Skin epidermis (tissue), 12 donors: Measurements from ENCODE around the gene LAMP5.

Experiments
- H3K27ac ChIP-seq, 21 experiments: fragments of 200-600 bp; sonication (generic) in 11 of 21; one replicate each; pipeline ENCODE4 v1.5.0; 2020; ENCODE audit warnings: mild to moderate bottlenecking in 3 of 21, inconsistent platforms in 2 of 21, moderate library complexity in 2 of 21
- H3K4me3 ChIP-seq, 7 experiments: fragments of 200-600 bp; sonication (generic) in 2 of 7; one replicate each; pipeline ENCODE4 v1.5.0; 2020; ENCODE audit warnings: inconsistent platforms in 2 of 7, mild to moderate bottlenecking in 2 of 7, moderate library complexity in 1 of 7

The LAMP5 gene

DNA sequence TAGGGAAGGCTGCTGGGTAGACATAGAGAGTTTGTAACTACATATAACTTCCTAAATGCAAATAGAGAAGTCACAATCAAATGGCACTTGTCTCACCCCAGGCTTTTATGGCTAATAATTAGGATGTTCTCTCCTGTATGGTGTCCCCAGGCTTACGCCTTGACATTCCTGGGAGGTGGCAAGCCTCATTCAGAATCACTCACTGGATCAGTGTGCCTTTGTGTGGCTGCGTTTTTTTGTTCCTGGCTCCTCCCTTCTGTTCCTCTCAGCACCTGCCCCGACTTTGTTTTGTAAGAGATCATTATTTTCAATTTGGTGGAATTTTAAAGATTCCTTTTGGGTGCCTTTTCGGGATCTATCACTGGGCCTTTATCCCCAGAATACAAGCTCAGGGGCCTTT lies 5.7 kb downstream of the LAMP5 start:
- Histone ChIP-seq H3K27ac (no peak overlapping the region), H3K4me3 (no peak overlapping the region)

DNA sequence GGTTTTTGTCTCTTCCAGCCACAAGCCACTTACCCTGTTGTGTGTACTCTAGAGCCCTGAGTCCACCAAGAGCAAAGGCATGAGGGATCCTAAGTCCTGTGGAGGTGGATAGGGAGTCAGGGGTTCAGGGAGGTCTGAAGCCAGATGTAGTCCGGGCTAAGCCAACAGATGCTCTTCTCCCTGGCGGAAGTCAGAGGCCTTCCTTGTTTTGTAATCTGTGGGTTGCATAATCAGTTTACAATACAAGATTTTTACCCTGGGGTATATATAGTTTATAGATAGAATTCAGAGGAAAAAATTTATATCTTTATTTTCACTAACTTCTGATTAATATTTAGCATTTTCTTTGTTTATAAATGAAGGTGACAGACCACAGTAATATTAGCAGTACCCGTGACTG lies 9.2 kb downstream of the LAMP5 start:
- H3K27ac ChIP-seq, result no peak overlapping the region
- H3K4me3 ChIP-seq, result no peak overlapping the region

DNA sequence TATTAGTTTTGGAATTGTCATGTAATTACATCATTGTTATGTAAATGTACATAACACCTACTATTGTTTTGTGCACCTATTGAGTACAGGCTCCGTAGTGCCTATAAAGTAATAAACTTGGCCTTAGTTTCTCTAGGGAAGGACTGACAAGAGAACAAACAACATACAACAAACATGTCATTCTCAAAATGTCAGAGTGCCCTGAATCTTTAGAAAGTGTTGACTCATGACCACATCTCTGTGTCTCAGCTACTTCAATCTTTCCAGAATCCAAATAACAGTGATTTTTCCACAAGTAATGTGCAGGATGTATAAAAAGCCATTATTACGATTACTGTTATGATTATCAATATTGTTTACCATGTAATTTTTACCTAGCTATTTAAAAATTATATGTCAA lies 17.2 kb downstream of the LAMP5 start:
- Histone ChIP-seq H3K4me3 (no peak overlapping the region), H3K27ac (no peak overlapping the region)

DNA sequence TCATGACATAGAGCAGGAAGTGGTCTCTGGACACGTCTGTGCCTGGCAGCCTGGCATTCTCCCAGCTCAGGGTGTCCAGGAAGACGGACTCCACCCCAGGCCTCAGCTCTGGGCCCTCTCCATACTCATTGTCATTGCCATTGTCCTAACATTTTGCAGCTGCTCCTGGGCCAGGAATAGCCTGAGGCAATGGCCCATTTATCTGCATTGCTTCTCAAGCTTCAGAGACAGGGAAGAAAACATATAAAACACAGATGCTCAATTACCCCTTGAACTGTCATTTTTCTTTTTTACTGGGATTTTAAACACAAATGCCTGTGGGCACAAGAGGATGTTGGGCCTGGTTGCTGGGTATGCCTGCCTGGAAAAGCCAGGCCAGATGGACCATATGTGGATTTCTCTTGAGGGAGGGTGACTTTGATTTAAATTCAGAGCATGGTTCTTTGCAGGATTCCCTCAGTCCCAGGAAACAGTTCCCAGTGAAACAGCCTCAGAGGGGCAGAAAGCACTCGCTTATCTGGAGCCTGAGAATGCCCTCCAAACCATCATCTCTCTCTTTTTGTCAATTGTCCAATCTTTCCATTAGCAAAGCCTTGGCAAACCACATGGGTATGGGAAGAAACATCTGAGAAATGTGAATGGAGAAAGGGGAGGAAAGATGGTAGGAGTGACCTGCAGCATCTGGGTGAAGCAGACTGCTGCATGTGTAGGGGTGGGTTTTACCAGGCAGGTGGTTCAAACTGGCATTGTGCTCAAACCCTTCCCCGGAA lies 17.9 kb downstream of the LAMP5 start:
- H3K27ac ChIP-seq, result no peak overlapping the region

DNA sequence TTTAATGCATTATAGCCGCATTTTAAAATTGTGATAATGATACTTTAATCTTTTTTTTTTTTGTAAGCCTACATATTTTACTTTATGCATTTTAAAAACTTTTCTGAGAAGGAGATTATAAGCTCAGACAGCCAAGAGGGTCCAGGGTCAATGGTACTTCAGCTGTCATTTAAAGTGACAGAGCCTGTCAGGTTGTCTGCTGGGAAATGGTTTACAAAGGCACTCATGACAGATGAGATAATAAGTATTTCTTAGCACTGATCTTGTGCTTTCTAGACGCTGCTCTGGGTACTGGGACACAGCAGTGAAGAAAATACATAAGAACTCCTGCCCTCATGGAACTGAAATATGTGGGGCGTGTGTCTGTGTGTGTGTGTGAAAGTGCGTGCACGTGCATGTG lies 19.6 kb downstream of the LAMP5 start:
- Histone ChIP-seq H3K4me3 (no peak overlapping the region), H3K27ac (no peak overlapping the region)

More for the DNA sequence above, 17.9 kb downstream of the LAMP5 start:
- H3K4me3 ChIP-seq, result no peak overlapping the region

DNA sequence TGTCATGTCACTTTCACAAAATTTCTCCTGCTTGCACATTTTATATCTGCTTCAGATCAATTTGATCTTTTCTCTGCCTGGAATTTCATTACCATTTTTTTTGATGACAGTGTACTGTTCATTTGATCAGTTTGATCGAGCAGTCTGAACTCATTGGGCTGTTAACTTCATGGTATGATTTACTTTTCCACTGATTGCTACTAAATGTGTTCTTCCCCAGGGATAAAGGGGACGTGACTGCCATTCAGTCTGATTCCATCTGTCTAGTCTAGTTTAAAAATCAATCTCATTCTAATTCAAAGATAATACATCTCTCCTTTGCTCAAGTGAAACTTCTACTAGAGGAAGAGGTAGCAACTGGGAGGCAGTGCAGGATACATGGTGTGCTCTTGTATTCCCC lies 21.1 kb downstream of the LAMP5 start:
- no peak overlapping the region for H3K4me3 ChIP-seq
- H3K27ac ChIP-seq, result no peak overlapping the region

DNA sequence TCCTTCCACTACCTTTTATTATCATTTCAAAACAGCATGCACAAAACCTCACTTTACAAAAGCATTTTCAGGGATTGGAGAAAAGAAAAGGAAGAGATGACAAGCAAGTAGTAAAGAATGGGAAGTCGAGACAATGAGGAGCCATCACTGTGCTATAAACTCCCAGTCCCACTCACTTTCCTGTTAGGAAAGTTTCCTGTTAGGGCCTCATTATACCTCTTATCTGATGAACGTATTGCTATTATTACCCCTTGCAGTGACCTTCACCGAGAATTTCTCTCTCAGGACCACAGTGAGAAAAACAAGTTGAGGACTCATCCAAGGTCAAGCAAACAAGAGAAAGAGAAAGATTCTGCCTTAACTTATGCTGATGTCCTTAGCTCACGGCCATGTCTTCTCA lies 28.8 kb downstream of the LAMP5 start:
- no peak overlapping the region for H3K27ac ChIP-seq
- no peak overlapping the region for H3K4me3 ChIP-seq

DNA sequence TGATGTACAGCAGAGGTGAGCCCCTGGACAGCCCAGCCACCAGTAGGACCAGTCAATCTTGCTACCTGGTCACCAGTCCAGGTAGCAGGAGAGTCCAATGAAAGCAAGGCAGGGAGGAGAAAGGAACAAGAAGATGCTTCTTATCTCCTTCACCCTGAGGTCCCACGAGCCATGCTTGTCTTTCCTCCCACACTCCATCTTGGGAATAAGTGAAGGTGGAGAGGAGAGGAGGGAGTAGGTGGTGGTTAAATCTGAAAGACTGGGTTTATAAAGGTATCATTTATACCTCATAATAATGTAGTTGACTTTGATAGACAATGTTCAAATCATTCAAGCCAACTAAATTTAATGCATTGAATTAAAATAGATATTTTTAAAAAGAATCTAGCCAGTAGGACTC lies 35.9 kb downstream of the LAMP5 start:
- Histone ChIP-seq H3K4me3 (no peak overlapping the region), H3K27ac (no peak overlapping the region)

DNA sequence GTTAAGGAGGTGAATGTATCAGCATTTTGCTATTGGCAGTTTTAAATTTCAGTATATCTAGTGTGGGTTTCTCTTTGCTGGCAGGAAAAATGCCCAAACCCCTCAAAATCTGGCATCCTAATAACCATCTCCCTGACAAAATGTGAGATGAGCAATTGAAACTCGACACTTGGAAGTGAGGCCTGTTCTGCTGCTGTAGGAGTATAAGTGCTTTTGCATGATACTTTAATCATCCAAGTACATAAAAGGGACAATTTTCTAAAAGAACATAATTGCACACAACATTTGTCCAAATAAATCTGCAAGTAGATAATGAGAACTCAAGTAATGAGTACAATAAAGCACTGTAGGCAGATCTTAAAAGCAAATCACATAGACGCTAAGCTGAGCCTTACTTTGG lies 36.5 kb downstream of the LAMP5 start:
- Histone ChIP-seq H3K27ac (no peak overlapping the region), H3K4me3 (no peak overlapping the region)

DNA sequence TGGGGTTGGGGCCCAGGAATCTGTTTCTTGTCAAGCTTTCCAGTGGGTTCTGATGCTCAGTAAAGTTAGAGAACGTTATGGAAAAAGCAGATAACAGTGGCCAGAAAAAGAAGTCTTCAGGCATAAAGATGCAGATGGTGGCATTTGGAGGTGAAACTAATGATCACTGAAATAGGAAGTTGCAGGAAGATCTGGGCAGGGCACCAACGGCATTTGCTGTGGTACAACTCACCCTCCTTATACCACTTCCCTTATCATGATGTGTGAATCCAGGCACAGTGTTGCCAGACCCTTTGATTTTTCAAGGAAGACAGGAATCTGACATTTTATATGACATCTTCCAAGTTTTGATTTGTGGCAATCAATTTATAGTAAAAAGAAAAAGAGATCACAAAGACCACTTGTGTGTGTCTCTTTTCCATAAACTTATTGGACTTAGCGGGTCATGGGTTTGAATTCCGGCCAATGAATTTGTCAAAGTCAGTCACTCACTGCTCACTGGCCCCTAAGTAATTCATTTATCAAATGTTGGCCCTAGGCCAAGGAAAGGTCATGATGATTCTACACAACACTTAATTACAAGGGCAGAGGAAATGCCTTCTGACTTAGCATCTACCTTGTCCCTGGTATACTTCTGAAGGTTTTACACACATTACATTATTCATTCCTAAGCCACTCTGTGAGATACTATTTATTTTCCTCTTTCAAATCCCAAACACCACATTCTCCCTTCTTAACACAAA lies 37.6 kb downstream of the LAMP5 start:
- H3K27ac ChIP-seq, result no peak overlapping the region
- no peak overlapping the region for H3K4me3 ChIP-seq

DNA sequence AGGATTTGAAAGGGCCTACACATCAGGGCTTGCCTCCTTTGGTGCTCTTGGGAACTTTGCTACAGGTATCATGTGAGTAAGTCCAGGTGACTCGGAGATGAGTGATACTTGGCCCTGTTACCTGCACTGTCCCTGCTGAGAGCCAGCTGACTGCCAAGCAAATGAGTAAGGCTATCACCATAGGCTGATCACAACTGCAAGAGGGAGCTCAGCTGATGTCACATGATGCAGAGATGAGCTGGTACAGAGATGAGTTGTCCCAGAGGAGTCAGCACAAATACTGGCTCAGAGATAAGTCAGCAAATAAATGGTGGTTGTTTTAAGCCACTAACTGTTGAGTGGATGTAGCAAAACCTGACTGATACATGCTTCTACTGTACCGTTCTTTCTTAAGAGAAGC lies 41.4 kb downstream of the LAMP5 start:
- no peak overlapping the region for H3K27ac ChIP-seq
- H3K4me3 ChIP-seq, result no peak overlapping the region

DNA sequence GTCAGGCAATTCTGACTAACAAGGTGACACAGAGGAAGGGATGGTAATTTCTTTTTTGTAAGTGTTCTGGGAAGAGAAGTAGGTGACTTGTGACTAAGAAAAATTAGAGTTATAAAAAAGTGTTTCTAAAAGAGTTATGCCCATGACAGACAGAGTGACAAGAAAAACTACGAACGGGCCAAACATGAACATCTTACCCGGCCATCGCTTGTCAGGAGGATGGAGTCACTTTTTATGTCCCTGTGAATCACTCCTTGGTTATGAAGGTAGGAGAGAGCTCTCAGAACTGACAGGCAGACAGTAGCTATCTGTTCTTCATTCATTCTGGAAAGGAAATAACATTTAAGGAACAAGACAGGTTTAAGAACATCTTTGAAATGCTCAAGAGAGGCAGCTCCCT lies 43.0 kb downstream of the LAMP5 start:
- H3K27ac ChIP-seq, result no peak overlapping the region
- no peak overlapping the region for H3K4me3 ChIP-seq

DNA sequence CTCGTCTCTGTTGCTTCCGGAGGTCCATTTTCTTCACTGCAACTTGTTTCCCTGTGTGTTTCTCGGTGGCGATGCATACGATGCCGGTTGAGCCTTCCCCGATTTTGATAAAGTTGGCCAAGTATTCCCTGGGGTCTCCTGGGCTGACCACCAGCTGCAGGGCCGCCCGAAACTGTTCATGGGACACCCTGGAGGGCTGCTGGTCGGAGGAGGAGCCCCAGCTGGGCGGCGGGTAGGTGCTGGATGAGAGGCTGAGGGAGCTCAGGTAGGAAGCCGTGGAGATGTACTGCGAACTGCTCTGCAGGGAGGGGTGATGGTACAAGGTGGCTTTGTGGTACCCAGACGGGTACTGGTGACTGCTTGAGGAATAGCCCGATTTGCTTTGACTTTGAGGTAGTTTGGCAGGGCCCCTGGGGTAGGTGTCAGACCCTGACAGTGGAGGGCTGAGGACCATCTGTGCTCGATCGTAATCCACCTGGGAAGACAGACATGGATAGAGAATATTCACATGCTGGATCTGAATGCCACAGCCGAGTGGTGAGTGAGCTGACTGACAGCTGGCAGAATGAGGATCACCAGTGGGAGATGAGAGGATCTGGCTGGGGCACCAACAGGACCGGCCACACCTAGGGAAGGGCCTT lies 51.6 kb downstream of the LAMP5 start:
- Histone ChIP-seq H3K4me3 (no peak overlapping the region), H3K27ac (no peak overlapping the region)

DNA sequence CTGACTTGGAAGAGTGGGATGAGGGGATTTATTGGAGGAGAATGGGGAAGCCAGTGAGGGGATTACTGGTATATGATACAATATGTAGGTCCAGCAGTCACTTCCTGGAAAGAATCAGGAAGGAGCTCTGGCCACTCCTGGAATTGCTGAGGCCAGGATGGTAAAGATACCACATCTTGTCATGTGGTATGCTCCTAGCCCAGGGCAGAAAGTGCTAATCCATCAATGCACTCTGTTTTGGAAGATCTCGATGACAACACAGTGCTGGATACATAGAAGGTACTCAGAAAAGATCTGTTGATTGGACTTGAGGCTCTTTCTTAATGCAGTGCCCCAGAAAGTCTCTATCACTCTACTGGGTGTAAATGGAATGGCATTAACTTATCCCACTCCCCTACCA lies 52.6 kb downstream of the LAMP5 start:
- no peak overlapping the region for H3K4me3 ChIP-seq
- no peak overlapping the region for H3K27ac ChIP-seq

DNA sequence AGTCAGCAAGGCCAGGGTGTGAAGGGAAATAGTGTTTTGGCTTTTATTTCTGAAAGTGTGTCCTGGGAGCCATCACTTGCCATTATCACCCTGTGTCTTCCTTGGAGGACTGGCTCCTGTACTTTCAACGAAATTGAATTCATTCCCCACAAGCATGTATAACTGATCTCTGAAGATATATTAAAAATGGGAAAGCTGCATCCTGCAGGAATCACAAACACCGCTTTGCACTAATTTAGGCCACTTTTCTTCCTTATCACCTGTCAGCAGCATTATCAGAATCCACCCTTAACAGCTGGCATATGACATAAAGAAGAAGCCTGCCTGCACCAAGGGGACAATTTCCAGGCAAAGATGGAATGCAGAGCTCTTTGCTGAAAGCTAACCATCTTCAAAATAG lies 56.2 kb downstream of the LAMP5 start:
- Histone ChIP-seq H3K27ac (no peak overlapping the region), H3K4me3 (no peak overlapping the region)

DNA sequence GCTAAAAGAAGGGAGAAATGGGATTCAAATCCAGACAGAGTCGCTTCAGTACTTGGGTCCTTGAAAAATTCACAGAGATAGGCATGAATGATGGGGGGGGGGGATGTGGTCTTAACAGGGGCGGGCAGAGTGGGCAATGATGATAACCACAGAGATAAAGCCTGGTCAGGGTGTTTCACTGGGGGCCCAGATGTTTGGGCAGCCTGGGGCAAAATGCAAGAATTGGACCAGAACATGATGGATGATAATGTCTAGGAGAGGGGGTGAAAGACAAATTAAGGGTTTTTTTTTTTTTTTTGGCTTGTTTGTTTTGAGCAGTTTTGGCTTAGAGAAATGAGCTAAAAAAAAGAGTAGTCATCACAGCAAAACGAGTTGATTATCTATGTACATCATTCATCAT lies 57.4 kb downstream of the LAMP5 start:
- H3K4me3 ChIP-seq, result no peak overlapping the region
- no peak overlapping the region for H3K27ac ChIP-seq

DNA sequence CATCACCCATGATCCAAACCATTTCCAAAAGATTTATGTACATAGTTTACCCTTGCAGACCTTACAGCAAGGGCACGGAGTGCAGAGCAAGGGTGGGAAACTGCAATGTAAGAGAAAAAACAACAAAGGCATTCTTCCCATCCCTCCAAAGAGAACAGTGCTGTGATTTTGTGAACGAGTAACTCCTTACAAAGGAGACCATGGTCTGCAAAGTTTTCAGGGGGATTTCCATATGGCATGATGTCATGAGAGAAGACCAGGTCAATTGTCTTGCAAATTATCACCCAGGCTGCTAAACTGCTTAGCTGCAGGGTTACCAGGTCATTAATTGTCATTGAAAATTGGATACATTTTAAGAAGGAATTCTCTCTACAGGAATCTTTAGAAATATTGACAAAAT lies 58.3 kb downstream of the LAMP5 start:
- H3K27ac ChIP-seq, result no peak overlapping the region
- H3K4me3 ChIP-seq, result no peak overlapping the region

DNA sequence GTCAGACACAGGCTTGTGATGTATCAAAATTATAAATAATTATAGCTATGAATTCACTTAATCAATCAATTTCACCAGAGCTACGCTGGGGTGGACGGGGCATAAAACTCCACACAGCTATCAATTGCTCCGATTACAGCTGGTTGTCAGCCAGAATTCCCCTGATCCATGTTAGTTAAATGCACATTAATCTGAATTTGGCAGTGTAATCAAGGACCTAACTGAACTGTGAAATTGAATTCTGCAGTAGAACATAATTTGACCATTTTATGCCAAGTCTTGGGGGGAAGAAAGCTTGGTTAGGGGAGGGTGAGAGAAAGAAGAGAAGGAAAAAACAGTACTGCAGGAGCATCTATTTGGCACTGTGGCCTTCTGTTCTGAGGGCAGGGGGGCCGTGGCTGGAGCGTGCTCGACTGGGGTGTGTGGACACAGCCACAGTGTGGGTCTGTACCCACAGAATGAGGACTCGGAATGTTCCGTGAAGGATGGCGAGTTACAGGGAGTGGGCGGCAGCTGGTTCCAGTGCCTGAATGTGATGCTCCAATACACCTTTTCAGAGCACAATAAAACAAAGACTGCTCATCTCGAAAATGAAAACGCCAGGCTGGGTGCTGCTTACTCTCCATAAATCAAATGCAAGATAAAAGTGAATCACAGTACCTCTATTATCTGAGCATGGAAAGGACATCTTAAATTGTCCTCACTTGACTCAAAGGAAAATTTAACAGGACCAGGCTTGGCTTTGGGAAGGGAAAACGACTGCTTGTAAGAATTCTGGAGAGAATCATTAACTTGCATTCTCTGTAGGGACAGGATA lies 59.2 kb downstream of the LAMP5 start:
- Histone ChIP-seq H3K4me3 (no peak overlapping the region), H3K27ac (no peak overlapping the region)

DNA sequence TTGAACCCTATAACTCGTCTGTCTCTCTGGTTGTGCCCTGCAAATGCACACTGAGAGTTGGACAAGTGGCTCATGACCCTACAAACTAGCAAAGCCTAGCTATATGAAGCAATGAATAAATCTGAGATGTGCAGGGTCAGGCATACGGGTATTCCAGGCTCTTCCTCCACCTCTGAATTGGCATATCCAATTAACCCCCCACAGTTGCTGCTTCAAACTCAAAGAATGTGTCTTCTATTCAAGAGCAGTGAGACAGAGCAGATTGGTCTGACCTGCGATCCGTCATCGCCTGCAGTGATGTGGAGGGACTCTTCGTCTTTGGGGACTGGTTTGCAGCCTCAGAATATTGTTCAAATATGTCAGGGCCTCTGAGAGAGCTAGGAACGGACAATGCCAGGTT lies 59.8 kb downstream of the LAMP5 start:
- Histone ChIP-seq H3K4me3 (no peak overlapping the region), H3K27ac (no peak overlapping the region)

DNA sequence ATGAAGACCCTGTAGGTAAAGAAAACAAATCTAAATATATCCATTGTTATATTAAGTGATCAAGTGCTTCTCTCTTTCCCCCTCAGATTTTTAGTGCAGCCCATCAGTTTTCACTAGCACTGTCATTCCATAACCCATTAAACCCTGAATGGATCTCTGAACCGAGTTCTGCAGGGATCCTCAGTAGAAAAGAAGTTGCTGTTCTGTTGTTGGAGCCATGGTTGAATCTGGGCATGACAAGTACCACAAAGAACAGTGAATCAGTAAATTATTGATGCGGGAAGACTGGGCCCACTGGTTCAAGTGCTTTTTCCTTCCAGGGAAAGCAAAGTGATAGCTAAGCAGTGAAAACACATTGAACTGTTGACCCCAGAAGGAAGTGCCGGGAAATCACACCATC lies 60.4 kb downstream of the LAMP5 start:
- H3K4me3 ChIP-seq, result no peak overlapping the region

More for the DNA sequence above, 60.4 kb downstream of the LAMP5 start:
- no peak overlapping the region for H3K27ac ChIP-seq
